EL (cell line): ENCODE measurements around the gene TBC1D5.
A peak's percentile ranks its signal among the peaks of the same experiment; 100 is the strongest.
"Not testable (repeated sequence)": the region's sequence is repeated elsewhere in the genome, so short reads cannot be mapped to it uniquely, and the experiment has no call there.

Experiments
- DNase-seq: peaks from one replicate; pipeline ENCODE4 v3.0.0-alpha.2; 2016

Gene TBC1D5

GRCh38 chr3:17639765-17640164 lies 102.7 kb downstream of the TBC1D5 start:
- DNase-seq: peak; percentile 92

- peak; percentile 81 for DNase-seq
Observed at GRCh38 chr3:17639257-17639656, 103.2 kb downstream of the TBC1D5 start.

GRCh38 chr3:17638356-17638755 lies 104.1 kb downstream of the TBC1D5 start:
- DNase-seq: no peak

- DNase-seq: peak; percentile 47
Observed at GRCh38 chr3:17635675-17636074, 106.8 kb downstream of the TBC1D5 start.

GRCh38 chr3:17634964-17635363 lies 107.5 kb downstream of the TBC1D5 start:
- DNase-seq: no peak

- no peak for DNase-seq
Observed at GRCh38 chr3:17634201-17634600, 108.2 kb downstream of the TBC1D5 start.

- DNase-seq: peak; percentile 68
Observed at GRCh38 chr3:17632401-17633100, 109.9 kb downstream of the TBC1D5 start.

- no peak for DNase-seq
Observed at GRCh38 chr3:17631609-17632008, 110.8 kb downstream of the TBC1D5 start.

GRCh38 chr3:17629400-17629799 lies 113.0 kb downstream of the TBC1D5 start:
- no peak for DNase-seq

GRCh38 chr3:17626395-17626794 lies 116.0 kb downstream of the TBC1D5 start:
- DNase-seq: no peak

GRCh38 chr3:17625133-17625532 lies 117.3 kb downstream of the TBC1D5 start:
- no peak for DNase-seq

GRCh38 chr3:17623464-17623863 lies 119.0 kb downstream of the TBC1D5 start:
- no peak for DNase-seq

GRCh38 chr3:17619968-17620367 lies 122.5 kb downstream of the TBC1D5 start:
- no peak for DNase-seq

GRCh38 chr3:17613017-17613416 lies 129.4 kb downstream of the TBC1D5 start:
- DNase-seq: not testable (repeated sequence)

- no peak for DNase-seq
Observed at GRCh38 chr3:17607905-17608304, 134.5 kb downstream of the TBC1D5 start.

GRCh38 chr3:17605934-17606333 lies 136.5 kb downstream of the TBC1D5 start:
- DNase-seq: no peak

GRCh38 chr3:17605032-17605431 lies 137.4 kb downstream of the TBC1D5 start:
- DNase-seq: peak; percentile 76

- DNase-seq: peak; percentile 31
Observed at GRCh38 chr3:17602126-17602525, 140.3 kb downstream of the TBC1D5 start.

GRCh38 chr3:17592956-17593355 lies 149.5 kb downstream of the TBC1D5 start:
- DNase-seq: no peak

- DNase-seq: no peak
Observed at GRCh38 chr3:17590465-17590864, 152.0 kb downstream of the TBC1D5 start.

GRCh38 chr3:17589888-17590287 lies 152.5 kb downstream of the TBC1D5 start:
- DNase-seq: no peak

GRCh38 chr3:17588422-17588821 lies 154.0 kb downstream of the TBC1D5 start:
- DNase-seq: no peak

- DNase-seq: no peak
Observed at GRCh38 chr3:17585394-17586325, 156.8 kb downstream of the TBC1D5 start.

GRCh38 chr3:17584066-17584465 lies 158.4 kb downstream of the TBC1D5 start:
- DNase-seq: no peak
